DOHH2 (cell line): ENCODE data around the gene PPP6R1.

ENCODE experiments used
- CTCF ChIP-seq: fragments of 200-600 bp; sonication (generic); IDR thresholded peaks from one replicate; pipeline ENCODE4 v1.5.1; 2014; ENCODE audit warnings: antibody characterized with exemption, mild to moderate bottlenecking, low read depth, low read length; ENCODE audit not compliant: poor library complexity, severe bottlenecking
- EZH2phosphoT487 ChIP-seq: fragments of 200-600 bp; sonication (generic); IDR thresholded peaks from 2 replicates; pipeline ENCODE4 v1.6.1; 2017; ENCODE audit warnings: borderline replicate concordance, mild to moderate bottlenecking, antibody characterized with exemption, low read length, moderate library complexity, mixed read lengths

- no peak for TF ChIP-seq CTCF
- TF ChIP-seq EZH2phosphoT487, result no peak
These were observed 27.2 kb downstream of the PPP6R1 start for GRCh38 chr19:55231391-55232285.
